NCI-H82 treated with DMSO at 0.1 percent for 48 hours (cell line): ENCODE data around the gene NLRP11.
"Not testable (repeated sequence)": the region's sequence is repeated elsewhere in the genome, so short reads cannot be mapped to it uniquely, and the experiment has no call there.

Source experiments
- DNase-seq: peaks from one replicate; lab custom pipeline; 2025; ENCODE audit not compliant: unreplicated experiment; lab: John Stamatoyannopoulos, UW

Gene NLRP11

GRCh38 chr19:55781112-55781511 lies 50.7 kb downstream of the NLRP11 start:
- no peak for DNase-seq

- no peak for DNase-seq
Measured at GRCh38 chr19:55778331-55778730, 53.5 kb downstream of the NLRP11 start.

GRCh38 chr19:55777528-55777927 lies 54.3 kb downstream of the NLRP11 start:
- DNase-seq, result no peak

GRCh38 chr19:55769632-55770031 lies 62.2 kb downstream of the NLRP11 start:
- not testable (repeated sequence) for DNase-seq

GRCh38 chr19:55768818-55769217 lies 63.0 kb downstream of the NLRP11 start, which contains the start of gene RFPL4AL1:
Gene RFPL4AL1, plus strand, starts transcription at chr19:55769118. Its CDS starts 2,687 bp downstream, at chr19:55771805.
- not testable (repeated sequence) for DNase-seq

- no peak for DNase-seq
Measured at GRCh38 chr19:55766466-55766865, 65.3 kb downstream of the NLRP11 start.

GRCh38 chr19:55758797-55759196 lies 73.0 kb downstream of the NLRP11 start, which contains the start of gene RFPL4A:
Gene RFPL4A, plus strand, starts transcription at chr19:55759097. Its CDS starts 2,704 bp downstream, at chr19:55761801.
- not testable (repeated sequence) for DNase-seq

GRCh38 chr19:55756808-55757207 lies 75.0 kb downstream of the NLRP11 start:
- not testable (repeated sequence) for DNase-seq

GRCh38 chr19:55753401-55753800 lies 78.4 kb downstream of the NLRP11 start:
- no peak for DNase-seq

GRCh38 chr19:55750715-55751114 lies 81.1 kb downstream of the NLRP11 start:
- no peak for DNase-seq

GRCh38 chr19:55738302-55738701 lies 93.5 kb downstream of the NLRP11 start, which contains the start of gene NLRP9:
Gene NLRP9, minus strand, starts transcription at chr19:55738402. Its CDS starts 28 bp downstream, at chr19:55738374.
- no peak for DNase-seq
